Hepatocyte (in vitro differentiated cells): ENCODE data around the gene TUBGCP2. TPM values are rescaled to one million over a fixed set of nuclear protein-coding genes. Genes with fewer than 3 reads are reported as not detected.

Source experiments
- DNase-seq: peaks from one replicate; pipeline ENCODE4 v3.0.0-alpha.2; 2016; ENCODE audit warnings: low spot score
- H2AFZ ChIP-seq: fragments of 200-600 bp; sonication (generic); 2 replicates; pipeline ENCODE4 v1.6.0; 2016; ENCODE audit warnings: antibody characterized with exemption, mild to moderate bottlenecking
- H3K27ac ChIP-seq: fragments of 200-600 bp; sonication (generic); 2 replicates; pipeline ENCODE4 v1.5.1; 2016; ENCODE audit warnings: mild to moderate bottlenecking
- H3K27me3 ChIP-seq: fragments of 200-600 bp; sonication (generic); 2 replicates; pipeline ENCODE4 v1.6.1; 2016
- H3K36me3 ChIP-seq: fragments of 200-600 bp; sonication (generic); replicated peaks from 2 replicates; pipeline ENCODE4 v1.5.1; 2016; ENCODE audit warnings: low read depth; ENCODE audit not compliant: insufficient read depth
- H3K4me1 ChIP-seq: fragments of 200-600 bp; sonication (generic); 2 replicates; pipeline ENCODE4 v1.5.1; 2016; ENCODE audit warnings: mild to moderate bottlenecking, moderate library complexity; ENCODE audit not compliant: insufficient read depth
- H3K4me2 ChIP-seq: fragments of 200-600 bp; sonication (generic); 2 replicates; pipeline ENCODE4 v1.6.0; 2016
- H3K4me3 ChIP-seq: fragments of 200-600 bp; sonication (generic); 2 replicates; pipeline ENCODE4 v1.5.1; 2016; ENCODE audit warnings: mild to moderate bottlenecking
- H3K79me2 ChIP-seq: fragments of 200-600 bp; sonication (generic); 2 replicates; pipeline ENCODE4 v1.6.0; 2017; ENCODE audit warnings: mild to moderate bottlenecking
- H3K9me2 ChIP-seq: fragments of 200-600 bp; sonication (generic); replicated peaks from 2 replicates; pipeline ENCODE4 v1.6.0; 2017; ENCODE audit warnings: mild to moderate bottlenecking; ENCODE audit not compliant: insufficient read depth
- H3K9me3 ChIP-seq: fragments of 200-600 bp; sonication (generic); 2 replicates; pipeline ENCODE4 v1.5.1; 2016; ENCODE audit warnings: low read depth, mild to moderate bottlenecking
- H4K20me1 ChIP-seq: fragments of 200-600 bp; sonication (generic); 2 replicates; pipeline ENCODE4 v1.6.0; 2016; ENCODE audit warnings: mild to moderate bottlenecking; ENCODE audit not compliant: insufficient read depth, poor library complexity, severe bottlenecking
- EZH2 ChIP-seq: fragments of 200-600 bp; sonication (generic); IDR thresholded peaks from 2 replicates; pipeline ENCODE4 v1.6.1; 2016; ENCODE audit warnings: antibody characterized with exemption, mild to moderate bottlenecking, borderline replicate concordance
- EZH2phosphoT487 ChIP-seq: fragments of 200-600 bp; sonication (generic); IDR thresholded peaks from one replicate; pipeline ENCODE4 v1.6.1; 2018; ENCODE audit warnings: antibody characterized with exemption, mild to moderate bottlenecking, low read depth, moderate library complexity; ENCODE audit not compliant: unreplicated experiment, severe bottlenecking
- WGBS: methylation state at CpG from one replicate; pipeline ENCODE4 v1.1.6; 2016; ENCODE audit warnings: low lambda C conversion rate; ENCODE audit errors: missing lambda C conversion rate; 5-methylcytosine and 5-hydroxymethylcytosine counted together
- polyA plus RNA-seq: library from polyadenylated mRNA; unstranded; fragments of >200 nt; fragmentation: Nextera tagmentation; extraction: Ambion mirVana; gene quantifications from 2 replicates; pipeline ENCODE4 v1.2.1, GENCODE V29; 2016
- total RNA-seq: library from RNA; depleted of rRNA; stranded (reverse); fragments of >200 nt; gene quantifications from 2 replicates; pipeline ENCODE4 v1.2.3, GENCODE V29; 2014
- TF ChIP-seq, protein P1 (sequence below): fragments of 200-600 bp; sonication (generic); IDR thresholded peaks from 2 replicates; pipeline ENCODE4 v1.5.1; 2016; ENCODE audit warnings: antibody characterized with exemption, mild to moderate bottlenecking; ENCODE audit not compliant: poor library complexity

Gene TUBGCP2, protein sequence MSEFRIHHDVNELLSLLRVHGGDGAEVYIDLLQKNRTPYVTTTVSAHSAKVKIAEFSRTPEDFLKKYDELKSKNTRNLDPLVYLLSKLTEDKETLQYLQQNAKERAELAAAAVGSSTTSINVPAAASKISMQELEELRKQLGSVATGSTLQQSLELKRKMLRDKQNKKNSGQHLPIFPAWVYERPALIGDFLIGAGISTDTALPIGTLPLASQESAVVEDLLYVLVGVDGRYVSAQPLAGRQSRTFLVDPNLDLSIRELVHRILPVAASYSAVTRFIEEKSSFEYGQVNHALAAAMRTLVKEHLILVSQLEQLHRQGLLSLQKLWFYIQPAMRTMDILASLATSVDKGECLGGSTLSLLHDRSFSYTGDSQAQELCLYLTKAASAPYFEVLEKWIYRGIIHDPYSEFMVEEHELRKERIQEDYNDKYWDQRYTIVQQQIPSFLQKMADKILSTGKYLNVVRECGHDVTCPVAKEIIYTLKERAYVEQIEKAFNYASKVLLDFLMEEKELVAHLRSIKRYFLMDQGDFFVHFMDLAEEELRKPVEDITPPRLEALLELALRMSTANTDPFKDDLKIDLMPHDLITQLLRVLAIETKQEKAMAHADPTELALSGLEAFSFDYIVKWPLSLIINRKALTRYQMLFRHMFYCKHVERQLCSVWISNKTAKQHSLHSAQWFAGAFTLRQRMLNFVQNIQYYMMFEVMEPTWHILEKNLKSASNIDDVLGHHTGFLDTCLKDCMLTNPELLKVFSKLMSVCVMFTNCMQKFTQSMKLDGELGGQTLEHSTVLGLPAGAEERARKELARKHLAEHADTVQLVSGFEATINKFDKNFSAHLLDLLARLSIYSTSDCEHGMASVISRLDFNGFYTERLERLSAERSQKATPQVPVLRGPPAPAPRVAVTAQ
- total RNA-seq (39.9 and 44.8 TPM in 2 replicates), polyA plus RNA-seq (51.5 and 54.7 TPM in 2 replicates)

DNA sequence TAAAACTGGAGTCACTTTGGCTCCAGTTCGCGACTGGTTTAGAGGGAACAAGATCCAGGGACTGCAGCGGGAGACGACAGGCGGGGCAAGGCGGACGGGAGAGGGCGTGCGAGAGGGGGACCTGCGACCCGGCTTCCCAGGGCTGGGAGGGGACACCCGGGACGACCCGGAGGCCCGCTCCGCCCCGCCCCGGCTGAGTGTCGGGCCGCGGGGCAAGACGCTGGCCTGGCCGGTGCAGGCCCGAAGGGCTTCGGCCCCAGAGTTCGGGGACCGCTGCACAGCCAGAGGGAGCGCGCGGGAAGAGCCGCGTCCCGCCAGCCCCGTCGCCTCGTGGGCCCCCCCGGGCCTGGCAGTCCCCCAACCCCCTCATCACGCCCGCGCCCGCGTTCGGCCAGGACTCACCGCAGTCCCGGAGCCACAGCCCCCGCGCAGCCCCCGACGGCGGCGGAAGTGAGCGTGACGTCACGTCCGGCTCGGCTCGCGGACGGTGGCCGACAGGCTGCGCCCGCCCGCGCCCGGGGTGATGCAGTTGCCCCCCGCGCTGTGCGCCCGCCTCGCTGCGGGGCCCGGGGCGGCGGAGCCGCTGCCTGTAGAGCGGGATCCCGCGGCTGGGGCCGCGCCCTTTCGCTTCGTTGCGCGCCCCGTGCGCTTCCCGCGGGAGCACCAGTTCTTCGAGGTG is at the start of gene TUBGCP2, which contains the start of gene ZNF511:
TUBGCP2 (minus strand) TSS at position 452 of the 679 bp plus-strand sequence. CDS start 5,931 bp downstream, outside the sequence.
ZNF511 (plus strand) TSS at position 494 of the 679 bp plus-strand sequence; CDS start at position 524, 30 bp downstream.
- peaks cover 48% of the 10 kb centered on the region for H3K79me2 ChIP-seq
- peaks cover 7% of the 10 kb centered on the region for H3K4me1 ChIP-seq
- 2% methylated on average over 53 of the region's 89 CpGs for WGBS
- H3K4me3 ChIP-seq = peak within 1 kb of the TSS; percentile 100
- no peaks in the 10 kb centered on the region for H3K9me3 ChIP-seq
- no peaks in the 10 kb centered on the region for H3K9me2 ChIP-seq
- H2AFZ ChIP-seq = peak within 1 kb of the TSS; percentile 97
- TF ChIP-seq EZH2 = no peak
- no peak for TF ChIP-seq EZH2phosphoT487
- TF ChIP-seq, protein P1, sequence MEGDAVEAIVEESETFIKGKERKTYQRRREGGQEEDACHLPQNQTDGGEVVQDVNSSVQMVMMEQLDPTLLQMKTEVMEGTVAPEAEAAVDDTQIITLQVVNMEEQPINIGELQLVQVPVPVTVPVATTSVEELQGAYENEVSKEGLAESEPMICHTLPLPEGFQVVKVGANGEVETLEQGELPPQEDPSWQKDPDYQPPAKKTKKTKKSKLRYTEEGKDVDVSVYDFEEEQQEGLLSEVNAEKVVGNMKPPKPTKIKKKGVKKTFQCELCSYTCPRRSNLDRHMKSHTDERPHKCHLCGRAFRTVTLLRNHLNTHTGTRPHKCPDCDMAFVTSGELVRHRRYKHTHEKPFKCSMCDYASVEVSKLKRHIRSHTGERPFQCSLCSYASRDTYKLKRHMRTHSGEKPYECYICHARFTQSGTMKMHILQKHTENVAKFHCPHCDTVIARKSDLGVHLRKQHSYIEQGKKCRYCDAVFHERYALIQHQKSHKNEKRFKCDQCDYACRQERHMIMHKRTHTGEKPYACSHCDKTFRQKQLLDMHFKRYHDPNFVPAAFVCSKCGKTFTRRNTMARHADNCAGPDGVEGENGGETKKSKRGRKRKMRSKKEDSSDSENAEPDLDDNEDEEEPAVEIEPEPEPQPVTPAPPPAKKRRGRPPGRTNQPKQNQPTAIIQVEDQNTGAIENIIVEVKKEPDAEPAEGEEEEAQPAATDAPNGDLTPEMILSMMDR = peak; percentile 20
- H3K36me3 ChIP-seq = no peaks in the 10 kb centered on the region
- H4K20me1 ChIP-seq = peaks cover 41% of the 10 kb centered on the region
- H3K27ac ChIP-seq = peak within 1 kb of the TSS; percentile 100
- peak within 1 kb of the TSS; percentile 95 for H3K4me2 ChIP-seq
- peak; percentile 94 for DNase-seq
- no peaks in the 10 kb centered on the region for H3K27me3 ChIP-seq

DNA sequence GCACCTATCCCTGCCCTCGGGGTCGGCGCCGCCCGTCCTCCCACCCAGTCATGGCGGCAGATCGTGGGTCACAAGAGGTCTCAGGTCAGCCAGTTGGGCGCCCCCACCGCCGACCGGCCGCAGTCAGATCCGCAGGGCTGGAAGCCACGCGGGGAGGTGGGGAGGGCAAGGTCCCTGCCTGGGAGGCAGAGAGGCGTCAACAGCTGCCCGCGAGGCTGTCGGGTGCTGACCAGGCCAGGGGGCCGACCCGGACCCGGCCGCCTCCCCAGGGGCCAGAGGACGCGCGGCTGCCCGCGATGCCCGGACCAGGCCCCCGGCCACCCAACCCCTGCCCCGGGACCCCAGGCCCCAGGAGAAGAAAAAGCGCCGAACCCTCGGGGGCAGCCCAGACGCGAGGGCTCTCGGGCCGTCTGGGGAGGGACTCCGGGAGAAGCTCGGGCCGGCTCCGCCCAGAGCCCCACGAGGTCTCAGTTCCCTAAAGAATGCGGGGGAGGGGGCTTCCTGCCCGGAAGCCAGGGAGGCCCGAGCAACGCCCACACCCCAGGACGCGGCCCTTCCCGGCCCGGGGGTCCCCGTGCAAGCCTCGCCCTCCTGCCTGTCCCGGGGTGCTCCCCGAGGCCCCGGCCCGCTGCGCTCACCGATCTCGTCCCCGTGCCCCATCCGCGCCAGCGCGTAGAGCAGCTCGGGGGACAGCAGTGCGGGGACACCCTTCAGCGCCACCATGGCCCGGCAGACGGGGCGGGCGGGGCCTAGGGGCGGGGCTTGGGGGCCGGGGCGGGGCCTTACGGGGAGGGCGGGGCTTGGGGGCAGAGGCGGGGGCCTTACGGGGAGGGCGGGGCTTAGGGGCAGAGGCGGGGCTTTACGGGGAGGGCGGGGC is 48.9 kb upstream of the TUBGCP2 start, which contains the start of gene FUOM:
FUOM (minus strand) TSS at position 735 of the 877 bp plus-strand sequence; CDS start at position 723, 12 bp downstream.
- Histone ChIP-seq H3K9me3 (no peaks in the 10 kb centered on the region), H3K36me3 (no peaks in the 10 kb centered on the region), H3K4me2 (peak within 1 kb of the TSS; percentile 95), H2AFZ (peak within 1 kb of the TSS; percentile 98), H3K27me3 (no peaks in the 10 kb centered on the region), H3K4me1 (peaks cover 21% of the 10 kb centered on the region), H4K20me1 (no peaks in the 10 kb centered on the region), H3K9me2 (no peaks in the 10 kb centered on the region), H3K79me2 (no peaks in the 10 kb centered on the region), H3K27ac (peak within 1 kb of the TSS; percentile 71), H3K4me3 (peak within 1 kb of the TSS; percentile 39)
- 6% methylated on average over 36 of the region's 83 CpGs for WGBS
- no peak for TF ChIP-seq EZH2
- TF ChIP-seq EZH2phosphoT487 = no peak
- TF ChIP-seq, protein P1 = no peak
- DNase-seq = peak; percentile 75
